Keratinocyte (primary cell): ENCODE data around the gene RAB40A. TPM values are rescaled to one million over a fixed set of nuclear protein-coding genes. Genes with fewer than 3 reads are reported as not detected.

ENCODE experiments used
- DNase-seq: peaks from one replicate; pipeline ENCODE4 v3.0.0-alpha.2; 2011; ENCODE audit warnings: low read depth, missing footprints, low spot score
- FAIRE-seq: peaks from 2 replicates; lab custom pipeline; 2011; peaks lifted over from hg19 to GRCh38; lab: Jason Lieb, UNC
- H2AFZ ChIP-seq: 2 replicates; pipeline ENCODE4 v1.6.0; 2012; ENCODE audit warnings: low read length, control low read depth, inconsistent platforms; ENCODE audit not compliant: control insufficient read depth
- H3K27ac ChIP-seq: 2 replicates; pipeline ENCODE4 v1.5.1; 2011; ENCODE audit warnings: low read length; ENCODE audit not compliant: control insufficient read depth, insufficient read depth
- H3K27me3 ChIP-seq: 3 replicates; pipeline ENCODE4 v1.6.0; 2011; ENCODE audit warnings: low read length; ENCODE audit not compliant: control insufficient read depth, insufficient read depth; ENCODE audit errors: extremely low read depth
- H3K36me3 ChIP-seq, 2 experiments: 2 replicates in 1 of 2; 3 replicates in 1 of 2; pipeline ENCODE4 v1.5.1; 2011; ENCODE audit warnings: low read length in 2 of 2, mild to moderate bottlenecking in 1 of 2; ENCODE audit not compliant: control insufficient read depth in 2 of 2, insufficient read depth in 2 of 2; ENCODE audit errors: extremely low read depth in 1 of 2
- H3K4me1 ChIP-seq: 3 replicates; pipeline ENCODE4 v1.5.1; 2011; ENCODE audit warnings: low read length; ENCODE audit not compliant: control insufficient read depth, insufficient read depth; ENCODE audit errors: extremely low read depth
- H3K4me2 ChIP-seq: 3 replicates; pipeline ENCODE4 v1.6.0; 2011; ENCODE audit warnings: low read depth, low read length; ENCODE audit not compliant: control insufficient read depth, insufficient read depth; ENCODE audit errors: extremely low read depth
- H3K4me3 ChIP-seq, 3 experiments: fragments of 200-600 bp in 1 of 3; sonication (generic) in 1 of 3; 2 replicates in 2 of 3; 3 replicates in 1 of 3; pipeline ENCODE4 v1.5.1; 2011 to 2016; ENCODE audit warnings: low read length in 3 of 3, mild to moderate bottlenecking in 3 of 3, control low read depth in 2 of 3, inconsistent platforms in 1 of 3, low read depth in 1 of 3, mixed read lengths in 1 of 3, mixed run types in 1 of 3, moderate library complexity in 1 of 3; ENCODE audit not compliant: control insufficient read depth in 2 of 3, insufficient read depth in 2 of 3; ENCODE audit errors: extremely low read depth in 1 of 3
- H3K79me2 ChIP-seq: 2 replicates; pipeline ENCODE4 v1.6.0; 2012; ENCODE audit warnings: low read length; ENCODE audit not compliant: control insufficient read depth, insufficient read depth
- H3K9ac ChIP-seq: 3 replicates; pipeline ENCODE4 v1.6.0; 2011; ENCODE audit warnings: low read length; ENCODE audit not compliant: control insufficient read depth, insufficient read depth; ENCODE audit errors: extremely low read depth
- H3K9me1 ChIP-seq: 3 replicates; pipeline ENCODE4 v1.6.0; 2011; ENCODE audit warnings: low read length; ENCODE audit not compliant: control insufficient read depth, insufficient read depth; ENCODE audit errors: extremely low read depth
- H3K9me3 ChIP-seq: 2 replicates; pipeline ENCODE4 v1.5.1; 2012; ENCODE audit warnings: low read depth, low read length; ENCODE audit not compliant: control insufficient read depth
- H4K20me1 ChIP-seq: 3 replicates; pipeline ENCODE4 v1.6.0; 2011; ENCODE audit warnings: low read length; ENCODE audit not compliant: control insufficient read depth, insufficient read depth; ENCODE audit errors: extremely low read depth
- EZH2 ChIP-seq: IDR thresholded peaks from one replicate; pipeline ENCODE4 v1.6.1; 2012; ENCODE audit warnings: inconsistent platforms, mild to moderate bottlenecking, low read length, moderate library complexity
- dilution Hi-C: fragments of 300-500 bp; cut with MboI; formaldehyde crosslinking; loops from one replicate; pipeline ENCODE4 v1.7.0; 2020; ENCODE audit warnings: low sequenced_read_pairs; ENCODE audit not compliant: extremely low pct_ligation_motif_present
- polyA plus RNA-seq, 5 experiments: library from polyadenylated mRNA; depleted of rRNA in 3 of 5; stranded (reverse) in 3 of 5; stranded (forward) in 1 of 5; unstranded in 1 of 5; fragments of >200 nt; gene quantifications; 1 replicate in 1 of 5; 2 replicates in 3 of 5; 3 replicates in 1 of 5; pipeline versions ENCODE4 v1.2.1 to v1.2.3, GENCODE V29; 2011 to 2012; ENCODE audit warnings: missing spikeins in 2 of 5, low read depth in 1 of 5, low replicate concordance in 1 of 5
- TF ChIP-seq, protein P1 (sequence below), 3 experiments: IDR thresholded peaks in 1 of 3; conservative IDR thresholded peaks in 1 of 3; optimal IDR thresholded peaks in 1 of 3; 2 replicates in 2 of 3; 3 replicates in 1 of 3; pipeline versions ENCODE3 to v1.5.1; 2011; ENCODE audit warnings: low read length in 3 of 3, mild to moderate bottlenecking in 3 of 3, moderate library complexity in 2 of 3, control low read depth in 1 of 3, inconsistent platforms in 1 of 3; ENCODE audit not compliant: insufficient read depth in 2 of 3; ENCODE audit errors: extremely low read depth in 1 of 3

RAB40A gene
- polyA plus RNA-seq, 1 donor (not counting 4 experiments of a cell fraction or from before 2014, with no cell fraction given), result 0.33 TPM

DNA sequence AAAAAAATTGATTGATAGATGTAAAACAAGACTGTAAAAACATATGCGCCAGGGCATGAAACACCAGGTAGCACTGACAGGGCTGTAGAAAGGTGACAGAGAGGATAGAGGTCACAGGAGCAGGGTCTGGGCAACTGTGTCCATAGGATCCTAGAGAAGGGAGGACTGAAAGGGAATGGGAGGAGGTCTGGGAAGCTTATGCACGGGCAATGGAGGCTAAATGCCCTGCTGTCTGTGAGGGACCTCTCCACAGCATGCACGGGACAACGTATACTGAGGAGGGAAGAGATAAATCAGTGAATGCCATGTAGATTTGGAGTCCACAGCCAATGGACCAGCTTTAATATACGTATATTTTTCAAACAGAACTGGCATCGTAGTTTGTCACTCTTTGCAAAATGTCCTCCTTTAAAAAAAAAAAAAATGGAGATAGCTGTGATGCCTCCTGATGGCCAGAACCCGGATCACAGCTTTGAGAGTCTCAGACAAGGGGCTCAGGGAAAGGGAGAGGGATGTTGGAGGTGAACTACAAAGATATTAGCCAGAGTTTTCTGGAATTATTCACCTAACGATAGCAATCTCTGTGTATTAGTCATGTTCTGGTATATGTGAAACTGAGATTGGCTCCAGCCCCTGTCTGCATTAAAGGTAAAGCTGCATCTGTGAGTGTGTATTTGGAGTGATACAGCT, 16.0 kb downstream of the RAB40A start:
- FAIRE-seq, result peak; percentile 9
- peaks cover 6% of the 10 kb centered on the region for H3K4me1 ChIP-seq
- H3K9me1 ChIP-seq, result no peaks in the 10 kb centered on the region
- H3K9ac ChIP-seq, result no peak overlapping the region
- no peaks in the 10 kb centered on the region for H3K27me3 ChIP-seq
- dilution Hi-C loops, result no loop called here
- no peak overlapping the region for H2AFZ ChIP-seq
- no peak overlapping the region for H3K4me3 ChIP-seq
- DNase-seq, result no peak
- no peaks in the 10 kb centered on the region for H4K20me1 ChIP-seq
- TF ChIP-seq, protein P1, sequence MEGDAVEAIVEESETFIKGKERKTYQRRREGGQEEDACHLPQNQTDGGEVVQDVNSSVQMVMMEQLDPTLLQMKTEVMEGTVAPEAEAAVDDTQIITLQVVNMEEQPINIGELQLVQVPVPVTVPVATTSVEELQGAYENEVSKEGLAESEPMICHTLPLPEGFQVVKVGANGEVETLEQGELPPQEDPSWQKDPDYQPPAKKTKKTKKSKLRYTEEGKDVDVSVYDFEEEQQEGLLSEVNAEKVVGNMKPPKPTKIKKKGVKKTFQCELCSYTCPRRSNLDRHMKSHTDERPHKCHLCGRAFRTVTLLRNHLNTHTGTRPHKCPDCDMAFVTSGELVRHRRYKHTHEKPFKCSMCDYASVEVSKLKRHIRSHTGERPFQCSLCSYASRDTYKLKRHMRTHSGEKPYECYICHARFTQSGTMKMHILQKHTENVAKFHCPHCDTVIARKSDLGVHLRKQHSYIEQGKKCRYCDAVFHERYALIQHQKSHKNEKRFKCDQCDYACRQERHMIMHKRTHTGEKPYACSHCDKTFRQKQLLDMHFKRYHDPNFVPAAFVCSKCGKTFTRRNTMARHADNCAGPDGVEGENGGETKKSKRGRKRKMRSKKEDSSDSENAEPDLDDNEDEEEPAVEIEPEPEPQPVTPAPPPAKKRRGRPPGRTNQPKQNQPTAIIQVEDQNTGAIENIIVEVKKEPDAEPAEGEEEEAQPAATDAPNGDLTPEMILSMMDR (optimal IDR thresholded peaks at IDR 0.05 in 1 of 3, IDR thresholded peaks at IDR 0.05 in 1 of 3, conservative IDR thresholded peaks at IDR 0.05 in 1 of 3; ENCODE audit: extremely low read depth in 1 of 3, insufficient read depth in 2 of 3, low read length in 3 of 3), result no peak
- TF ChIP-seq EZH2, result no peak
- H3K4me2 ChIP-seq, result no peak overlapping the region
- no peak overlapping the region for H3K27ac ChIP-seq
- no peaks in the 10 kb centered on the region for H3K79me2 ChIP-seq
- no peaks in the 10 kb centered on the region for H3K36me3 ChIP-seq
- H3K9me3 ChIP-seq, result no peaks in the 10 kb centered on the region

DNA sequence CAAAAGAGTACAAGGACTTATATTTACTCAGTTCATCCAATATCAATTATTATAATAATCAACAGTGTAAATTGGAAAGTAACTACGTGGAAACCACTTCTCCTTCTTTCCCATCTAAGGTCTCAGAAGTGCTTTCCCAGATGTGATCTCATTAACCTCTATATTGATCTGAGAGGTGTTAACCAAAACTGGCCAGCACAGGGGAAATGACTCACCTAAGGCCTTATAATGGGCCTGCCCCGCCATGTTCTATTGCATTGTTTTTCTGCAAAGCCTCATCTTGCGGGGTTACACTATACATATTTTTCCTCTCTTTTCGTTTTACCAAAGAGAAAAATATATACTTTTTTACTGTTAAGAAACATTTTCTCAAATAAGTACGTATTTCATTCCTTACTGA, 20.5 kb downstream of the RAB40A start:
- H2AFZ ChIP-seq, result no peak overlapping the region
- H3K79me2 ChIP-seq, result no peaks in the 10 kb centered on the region
- no peak overlapping the region for H3K4me2 ChIP-seq
- H4K20me1 ChIP-seq, result no peaks in the 10 kb centered on the region
- H3K4me1 ChIP-seq, result peaks cover 6% of the 10 kb centered on the region
- dilution Hi-C loops, result no loop called here
- H3K36me3 ChIP-seq, result no peaks in the 10 kb centered on the region
- FAIRE-seq, result no peak
- H3K27ac ChIP-seq, result no peak overlapping the region
- H3K9me1 ChIP-seq, result no peaks in the 10 kb centered on the region
- DNase-seq, result no peak
- H3K4me3 ChIP-seq, result no peak overlapping the region
- H3K9me3 ChIP-seq, result no peaks in the 10 kb centered on the region
- TF ChIP-seq, protein P1 (optimal IDR thresholded peaks at IDR 0.05 in 1 of 3, IDR thresholded peaks at IDR 0.05 in 1 of 3, conservative IDR thresholded peaks at IDR 0.05 in 1 of 3; ENCODE audit: extremely low read depth in 1 of 3, insufficient read depth in 2 of 3, low read length in 3 of 3), result no peak
- TF ChIP-seq EZH2, result no peak
- H3K27me3 ChIP-seq, result no peaks in the 10 kb centered on the region
- H3K9ac ChIP-seq, result no peak overlapping the region
